ENCODE data around the gene CLEC4A.
A peak's percentile ranks its signal among the peaks of the same experiment; 100 is the strongest.
"Not testable (repeated sequence)": the region's sequence is repeated elsewhere in the genome, so short reads cannot be mapped to it uniquely, and the experiment has no call there.

The CLEC4A gene

GRCh38 chr12:8093291-8093690, 30.1 kb upstream of the CLEC4A start:
- no peak overlapping the region for H3K4me3 ChIP-seq (ENCODE audit: control insufficient read depth, low read depth, low read length)
- DNase-seq (ENCODE audit: low read depth), result no peak
- TF ChIP-seq CTCF (conservative IDR thresholded peaks at IDR 0.05; ENCODE audit: control insufficient read depth, insufficient read depth, low read depth, low read length), result no peak

GRCh38 chr12:8096281-8096915, 27.0 kb upstream of the CLEC4A start:
- TF ChIP-seq CTCF (conservative IDR thresholded peaks at IDR 0.05; ENCODE audit: control insufficient read depth, insufficient read depth, low read depth, low read length), result no peak
- no peak overlapping the region for H3K4me3 ChIP-seq (ENCODE audit: control insufficient read depth, low read depth, low read length)
- no peak for DNase-seq (ENCODE audit: low read depth)

- H3K4me3 ChIP-seq (ENCODE audit: control insufficient read depth, low read depth, low read length), result no peak overlapping the region
- no peak for TF ChIP-seq CTCF (conservative IDR thresholded peaks at IDR 0.05; ENCODE audit: control insufficient read depth, insufficient read depth, low read depth, low read length)
- no peak for DNase-seq (ENCODE audit: low read depth)
Measured at GRCh38 chr12:8099235-8099634, 24.2 kb upstream of the CLEC4A start.

GRCh38 chr12:8108808-8109398, 14.5 kb upstream of the CLEC4A start:
- TF ChIP-seq CTCF (conservative IDR thresholded peaks at IDR 0.05; ENCODE audit: control insufficient read depth, insufficient read depth, low read depth, low read length), result peak; percentile 99
- no peak overlapping the region for H3K4me3 ChIP-seq (ENCODE audit: control insufficient read depth, low read depth, low read length)
- peak; percentile 79 for DNase-seq (ENCODE audit: low read depth)

GRCh38 chr12:8113117-8113516, 10.3 kb upstream of the CLEC4A start:
- H3K4me3 ChIP-seq (ENCODE audit: control insufficient read depth, low read depth, low read length); DNase-seq (ENCODE audit: low read depth): not testable (repeated sequence)

- no peak overlapping the region for H3K4me3 ChIP-seq (ENCODE audit: control insufficient read depth, low read depth, low read length)
- TF ChIP-seq CTCF (conservative IDR thresholded peaks at IDR 0.05; ENCODE audit: control insufficient read depth, insufficient read depth, low read depth, low read length), result no peak
- no peak for DNase-seq (ENCODE audit: low read depth)
Measured at GRCh38 chr12:8120072-8120713, 3.2 kb upstream of the CLEC4A start.

- no peak for TF ChIP-seq CTCF (conservative IDR thresholded peaks at IDR 0.05; ENCODE audit: control insufficient read depth, insufficient read depth, low read depth, low read length)
- H3K4me3 ChIP-seq (ENCODE audit: control insufficient read depth, low read depth, low read length), result no peak overlapping the region
- DNase-seq (ENCODE audit: low read depth), result no peak
Measured at GRCh38 chr12:8127138-8127537, 3.7 kb downstream of the CLEC4A start.

- H3K4me3 ChIP-seq (ENCODE audit: control insufficient read depth, low read depth, low read length); DNase-seq (ENCODE audit: low read depth): not testable (repeated sequence)
Measured at GRCh38 chr12:8133636-8134397, 10.4 kb downstream of the CLEC4A start.

- DNase-seq (ENCODE audit: low read depth); H3K4me3 ChIP-seq (ENCODE audit: control insufficient read depth, low read depth, low read length): not testable (repeated sequence)
Measured at GRCh38 chr12:8134398-8134930, 11.0 kb downstream of the CLEC4A start.

- not testable (repeated sequence) for DNase-seq (ENCODE audit: low read depth); H3K4me3 ChIP-seq (ENCODE audit: control insufficient read depth, low read depth, low read length)
Measured at GRCh38 chr12:8141647-8142046, 18.2 kb downstream of the CLEC4A start.

Measured in fibroblast of mammary gland (primary cell).